ENCODE measurements around the gene FAM47E.

DNA sequence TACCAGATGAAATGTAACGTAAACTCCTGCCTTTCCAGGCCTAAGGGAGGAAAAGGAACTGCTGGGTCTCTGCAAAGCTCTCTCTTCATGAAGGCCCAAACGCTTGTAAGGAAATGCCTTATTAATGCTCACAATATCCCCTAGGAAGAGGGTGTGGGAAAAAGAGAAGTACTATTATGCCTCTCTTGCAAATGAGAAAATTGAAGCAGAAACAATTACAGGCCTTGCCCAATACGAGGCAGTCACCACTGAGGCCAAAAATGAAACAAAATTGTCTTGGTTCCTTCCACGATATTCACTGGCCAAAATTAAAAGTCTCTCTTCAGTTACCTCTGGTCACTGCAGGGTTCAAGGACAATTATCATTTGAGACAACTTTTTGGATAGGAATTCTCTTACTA lies 41.1 kb upstream of the FAM47E start:
- no peak for TF ChIP-seq FOSL1 (CRISPR knock-in tag; IDR thresholded peaks at IDR 0.05; ENCODE audit: borderline replicate concordance)
- no peak for TF ChIP-seq ZNF274 (CRISPR knock-in tag; IDR thresholded peaks at IDR 0.05)
- TF ChIP-seq CTCF (CRISPR knock-in tag; IDR thresholded peaks at IDR 0.05): no peak
- TF ChIP-seq, protein P1, sequence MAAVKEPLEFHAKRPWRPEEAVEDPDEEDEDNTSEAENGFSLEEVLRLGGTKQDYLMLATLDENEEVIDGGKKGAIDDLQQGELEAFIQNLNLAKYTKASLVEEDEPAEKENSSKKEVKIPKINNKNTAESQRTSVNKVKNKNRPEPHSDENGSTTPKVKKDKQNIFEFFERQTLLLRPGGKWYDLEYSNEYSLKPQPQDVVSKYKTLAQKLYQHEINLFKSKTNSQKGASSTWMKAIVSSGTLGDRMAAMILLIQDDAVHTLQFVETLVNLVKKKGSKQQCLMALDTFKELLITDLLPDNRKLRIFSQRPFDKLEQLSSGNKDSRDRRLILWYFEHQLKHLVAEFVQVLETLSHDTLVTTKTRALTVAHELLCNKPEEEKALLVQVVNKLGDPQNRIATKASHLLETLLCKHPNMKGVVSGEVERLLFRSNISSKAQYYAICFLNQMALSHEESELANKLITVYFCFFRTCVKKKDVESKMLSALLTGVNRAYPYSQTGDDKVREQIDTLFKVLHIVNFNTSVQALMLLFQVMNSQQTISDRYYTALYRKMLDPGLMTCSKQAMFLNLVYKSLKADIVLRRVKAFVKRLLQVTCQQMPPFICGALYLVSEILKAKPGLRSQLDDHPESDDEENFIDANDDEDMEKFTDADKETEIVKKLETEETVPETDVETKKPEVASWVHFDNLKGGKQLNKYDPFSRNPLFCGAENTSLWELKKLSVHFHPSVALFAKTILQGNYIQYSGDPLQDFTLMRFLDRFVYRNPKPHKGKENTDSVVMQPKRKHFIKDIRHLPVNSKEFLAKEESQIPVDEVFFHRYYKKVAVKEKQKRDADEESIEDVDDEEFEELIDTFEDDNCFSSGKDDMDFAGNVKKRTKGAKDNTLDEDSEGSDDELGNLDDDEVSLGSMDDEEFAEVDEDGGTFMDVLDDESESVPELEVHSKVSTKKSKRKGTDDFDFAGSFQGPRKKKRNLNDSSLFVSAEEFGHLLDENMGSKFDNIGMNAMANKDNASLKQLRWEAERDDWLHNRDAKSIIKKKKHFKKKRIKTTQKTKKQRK (IDR thresholded peaks at IDR 0.05; ENCODE audit: low read length): no peak
- TF ChIP-seq NFYB (CRISPR knock-in tag; IDR thresholded peaks at IDR 0.05): no peak
- TF ChIP-seq ZNF121 (CRISPR knock-in tag; IDR thresholded peaks at IDR 0.05): no peak
- no peak for TF ChIP-seq SRF (IDR thresholded peaks at IDR 0.05; ENCODE audit: low read depth, low read length)
- no peak for TF ChIP-seq POLR2AphosphoS5 (IDR thresholded peaks at IDR 0.05; ENCODE audit: low read depth, low read length)
- no peak for TF ChIP-seq ZSCAN5A (CRISPR knock-in tag; IDR thresholded peaks at IDR 0.05; ENCODE audit: borderline replicate concordance)
- TF ChIP-seq FOXM1 (CRISPR knock-in tag; IDR thresholded peaks at IDR 0.05): no peak
- TF ChIP-seq SMARCC2 (IDR thresholded peaks at IDR 0.05): no peak
- no peak for TF ChIP-seq ZNF232 (CRISPR knock-in tag; IDR thresholded peaks at IDR 0.05; ENCODE audit: borderline replicate concordance)
- no peak for TF ChIP-seq ZNF580 (CRISPR knock-in tag; IDR thresholded peaks at IDR 0.05; ENCODE audit: borderline replicate concordance, low read depth)
